H9 (cell line): Measurements from ENCODE around the gene CACNB2. TPM values are rescaled to one million over a fixed set of nuclear protein-coding genes. Genes with fewer than 3 reads are reported as not detected.

ENCODE experiments used
- DNase-seq: peaks from one replicate; pipeline ENCODE4 v3.0.0-alpha.2; 2017
- H2AFZ ChIP-seq: one replicate; pipeline ENCODE4 v1.6.1; 2013; ENCODE audit warnings: mild to moderate bottlenecking, low read length, control low read depth, moderate library complexity
- H2AK5ac ChIP-seq: 2 replicates; pipeline ENCODE4 v1.6.1; 2013; ENCODE audit warnings: low read length, control low read depth, mixed read lengths; ENCODE audit not compliant: insufficient read length
- H2BK120ac ChIP-seq: one replicate; pipeline ENCODE4 v1.6.1; 2013; ENCODE audit warnings: low read depth, mild to moderate bottlenecking, low read length, control low read depth, inconsistent platforms; ENCODE audit not compliant: poor library complexity, severe bottlenecking
- H2BK12ac ChIP-seq: 2 replicates; pipeline ENCODE4 v1.6.1; 2013; ENCODE audit warnings: low read length, control low read depth, mixed read lengths, low read depth; ENCODE audit not compliant: insufficient read length
- H2BK15ac ChIP-seq: 2 replicates; pipeline ENCODE4 v1.6.1; 2013; ENCODE audit warnings: low read depth, low read length, control low read depth
- H2BK20ac ChIP-seq: one replicate; pipeline ENCODE4 v1.6.1; 2013; ENCODE audit warnings: low read depth, mild to moderate bottlenecking, low read length, control low read depth, inconsistent platforms; ENCODE audit not compliant: poor library complexity, severe bottlenecking
- H2BK5ac ChIP-seq: 2 replicates; pipeline ENCODE4 v1.6.1; 2013; ENCODE audit warnings: low read length, control low read depth, mixed read lengths; ENCODE audit not compliant: insufficient read length
- H3K14ac ChIP-seq: 2 replicates; pipeline ENCODE4 v1.6.1; 2013; ENCODE audit warnings: low read length, control low read depth; ENCODE audit not compliant: insufficient read depth
- H3K18ac ChIP-seq: 2 replicates; pipeline ENCODE4 v1.6.1; 2013; ENCODE audit warnings: low read depth, mild to moderate bottlenecking, mixed read lengths, low read length, control low read depth; ENCODE audit not compliant: insufficient read length
- H3K23ac ChIP-seq: 2 replicates; pipeline ENCODE4 v1.6.1; 2013; ENCODE audit warnings: low read length, control low read depth, mixed read lengths, low read depth; ENCODE audit not compliant: insufficient read length
- H3K23me2 ChIP-seq: 2 replicates; pipeline ENCODE4 v1.6.1; 2013; ENCODE audit warnings: low read depth, mild to moderate bottlenecking, mixed read lengths, low read length, control low read depth; ENCODE audit not compliant: insufficient read length, poor library complexity, severe bottlenecking
- H3K27ac ChIP-seq: 2 replicates; pipeline ENCODE4 v1.5.1; 2013; ENCODE audit warnings: low read length, control low read depth, mixed read lengths, low read depth; ENCODE audit not compliant: insufficient read length
- H3K27me3 ChIP-seq: 2 replicates; pipeline ENCODE4 v1.6.1; 2013; ENCODE audit warnings: low read length, control low read depth, inconsistent platforms; ENCODE audit not compliant: insufficient read depth
- H3K4ac ChIP-seq: 2 replicates; pipeline ENCODE4 v1.6.1; 2013; ENCODE audit warnings: low read depth, mild to moderate bottlenecking, control low read depth, inconsistent platforms, low read length, moderate library complexity
- H3K4me1 ChIP-seq: 2 replicates; pipeline ENCODE4 v1.6.1; 2013; ENCODE audit warnings: low read length, control low read depth, inconsistent platforms; ENCODE audit not compliant: insufficient read depth
- H3K4me2 ChIP-seq: 2 replicates; pipeline ENCODE4 v1.6.1; 2013; ENCODE audit warnings: low read length, control low read depth, mixed read lengths; ENCODE audit not compliant: insufficient read length, insufficient read depth
- H3K56ac ChIP-seq: 2 replicates; pipeline ENCODE4 v1.6.1; 2013; ENCODE audit warnings: low read depth, mild to moderate bottlenecking, mixed read lengths, low read length, control low read depth; ENCODE audit not compliant: insufficient read length
- H3K79me1 ChIP-seq: 2 replicates; pipeline ENCODE4 v1.6.1; 2013; ENCODE audit warnings: low read depth, mild to moderate bottlenecking, moderate library complexity, low read length, control low read depth, inconsistent platforms; ENCODE audit not compliant: insufficient read depth, poor library complexity, severe bottlenecking
- H3K79me2 ChIP-seq: 2 replicates; pipeline ENCODE4 v1.6.1; 2013; ENCODE audit warnings: low read length, control low read depth, inconsistent platforms; ENCODE audit not compliant: insufficient read depth
- H3K9ac ChIP-seq: 2 replicates; pipeline ENCODE4 v1.6.1; 2013; ENCODE audit warnings: low read length, control low read depth, mixed read lengths; ENCODE audit not compliant: insufficient read length; ENCODE audit errors: extremely low read depth
- H3K9me3 ChIP-seq: one replicate; pipeline ENCODE4 v1.6.1; 2013; ENCODE audit warnings: low read depth, low read length, inconsistent platforms; ENCODE audit not compliant: control insufficient read depth
- H3T11ph ChIP-seq: one replicate; pipeline ENCODE4 v1.6.1; 2013; ENCODE audit warnings: mild to moderate bottlenecking, low read length, control low read depth, inconsistent platforms
- H4K20me1 ChIP-seq: one replicate; pipeline ENCODE4 v1.6.1; 2013; ENCODE audit not compliant: control insufficient read depth, insufficient read length, insufficient read depth
- H4K5ac ChIP-seq: 2 replicates; pipeline ENCODE4 v1.6.1; 2013; ENCODE audit warnings: low read depth, mild to moderate bottlenecking, mixed read lengths, low read length, control low read depth; ENCODE audit not compliant: insufficient read length
- H4K8ac ChIP-seq: replicated peaks from 2 replicates; pipeline ENCODE4 v1.6.1; 2013; ENCODE audit warnings: low read length, control low read depth, mixed read lengths, low read depth; ENCODE audit not compliant: insufficient read length
- H4K91ac ChIP-seq: 2 replicates; pipeline ENCODE4 v1.6.1; 2013; ENCODE audit warnings: low read depth, mild to moderate bottlenecking, moderate library complexity, mixed read lengths, low read length, control low read depth; ENCODE audit not compliant: insufficient read length
- H3K27ac Mint-ChIP-seq, 3 experiments: 2 replicates in 2 of 3; 3 replicates in 1 of 3; pipeline ENCODE4 v1.8.0; 2020 to 2021; ENCODE audit warnings: mixed read lengths in 3 of 3, mild to moderate bottlenecking in 1 of 3, moderate library complexity in 1 of 3
- H3K27me3 Mint-ChIP-seq: 2 replicates; pipeline ENCODE4 v1.8.0; 2021; ENCODE audit warnings: low read depth, mild to moderate bottlenecking, moderate library complexity, mixed read lengths
- H3K36me3 Mint-ChIP-seq, 3 experiments: 2 replicates in 2 of 3; 3 replicates in 1 of 3; pipeline ENCODE4 v1.8.0; 2020 to 2021; ENCODE audit warnings: low read depth in 3 of 3, mixed read lengths in 3 of 3; ENCODE audit not compliant: insufficient read depth in 1 of 3
- H3K4me1 Mint-ChIP-seq, 2 experiments: 2 replicates each; pipeline ENCODE4 v1.8.0; 2020; ENCODE audit warnings: mixed read lengths in 2 of 2
- H3K4me3 Mint-ChIP-seq, 2 experiments: 2 replicates in 1 of 2; 3 replicates in 1 of 2; pipeline ENCODE4 v1.8.0; 2020 to 2021; ENCODE audit warnings: mild to moderate bottlenecking in 2 of 2, mixed read lengths in 2 of 2, moderate library complexity in 1 of 2
- H3K9me3 Mint-ChIP-seq, 2 experiments: 2 replicates in 1 of 2; 3 replicates in 1 of 2; pipeline ENCODE4 v1.8.0; 2020; ENCODE audit warnings: mild to moderate bottlenecking in 2 of 2, mixed read lengths in 2 of 2, moderate library complexity in 1 of 2
- CTCF ChIP-seq: fragments of 200-600 bp; sonication (generic); conservative IDR thresholded peaks from 3 replicates; pipeline ENCODE4 v1.8.0; 2021; ENCODE audit warnings: antibody characterized with exemption, mild to moderate bottlenecking
- WGBS: extraction: QIAGEN DNeasy Blood & Tissue Kit; methylation state at CpG from one replicate; pipeline ENCODE4 v1.1.7; 2013; ENCODE audit warnings: missing lambda C conversion rate, low lambda C conversion rate, mixed read lengths; ENCODE audit not compliant: insufficient read length; ENCODE audit errors: extremely low coverage; 5-methylcytosine and 5-hydroxymethylcytosine counted together
- total RNA-seq: library from RNA; stranded (reverse); gene quantifications from 2 replicates; pipeline ENCODE4 v1.2.1, GENCODE V29; 2021

The CACNB2 gene
- total RNA-seq, 1 experiment from 2014 or later: 2.6 TPM

GRCh38 chr10:18486438-18486837, 346.2 kb downstream of the CACNB2 start:
- H3K4me2 ChIP-seq: no peak overlapping the region
- H3K79me1 ChIP-seq: no peaks in the 10 kb centered on the region
- no peaks in the 10 kb centered on the region for H3K23me2 ChIP-seq
- no peak overlapping the region for H2BK120ac ChIP-seq
- no peak overlapping the region for H2BK20ac ChIP-seq
- no peak overlapping the region for H3K4ac ChIP-seq
- TF ChIP-seq CTCF: no peak
- H2BK5ac ChIP-seq: no peak overlapping the region
- H2AFZ ChIP-seq: no peak overlapping the region
- H4K5ac ChIP-seq: no peak overlapping the region
- no peak overlapping the region for H3K18ac ChIP-seq
- no peak overlapping the region for H4K91ac ChIP-seq
- no peak overlapping the region for H2BK12ac ChIP-seq
- no peaks in the 10 kb centered on the region for H4K20me1 ChIP-seq
- no peak for DNase-seq
- no peak overlapping the region for H3K27ac ChIP-seq
- H3K56ac ChIP-seq: no peak overlapping the region
- H3K9me3 Mint-ChIP-seq: no peaks in the 10 kb centered on the region
- H3K79me2 ChIP-seq: no peaks in the 10 kb centered on the region
- H3K4me3 Mint-ChIP-seq: no peak overlapping the region
- no peaks in the 10 kb centered on the region for H3K27me3 ChIP-seq
- H4K8ac ChIP-seq: no peak overlapping the region
- H2BK15ac ChIP-seq: no peak overlapping the region
- no CpG with 5 or more reads among the region's 3 CpGs for WGBS
- no peak overlapping the region for H3T11ph ChIP-seq
- H3K27me3 Mint-ChIP-seq: no peaks in the 10 kb centered on the region
- H3K23ac ChIP-seq: no peak overlapping the region
- H2AK5ac ChIP-seq: no peak overlapping the region
- peaks cover 0 to 3% of the 10 kb centered on the region in 2 experiments; a peak in 1 of 4 replicates for H3K4me1 Mint-ChIP-seq
- no peak overlapping the region for H3K27ac Mint-ChIP-seq
- H3K9me3 ChIP-seq: no peaks in the 10 kb centered on the region
- H3K9ac ChIP-seq: no peak overlapping the region
- no peaks in the 10 kb centered on the region for H3K4me1 ChIP-seq
- H3K36me3 Mint-ChIP-seq: no peaks in the 10 kb centered on the region
- H3K14ac ChIP-seq: no peak overlapping the region
